ENCODE results near the gene BMP7.

The BMP7 gene

GRCh38 chr20:57181639-57182038 lies 84.8 kb downstream of the BMP7 start:
- no peak for TF ChIP-seq CTCF (IDR thresholded peaks at IDR 0.05; ENCODE audit: control insufficient read depth, extremely low read depth, insufficient read depth)
- DNase-seq (ENCODE audit: low read depth), result no peak
- no peak overlapping the region for H3K4me3 ChIP-seq (ENCODE audit: low read depth, low read length)

GRCh38 chr20:57180954-57181353 lies 85.5 kb downstream of the BMP7 start:
- no peak for DNase-seq (ENCODE audit: low read depth)
- no peak for TF ChIP-seq CTCF (IDR thresholded peaks at IDR 0.05; ENCODE audit: control insufficient read depth, extremely low read depth, insufficient read depth)

GRCh38 chr20:57180387-57180786 lies 86.1 kb downstream of the BMP7 start:
- no peak for DNase-seq (ENCODE audit: low read depth)
- TF ChIP-seq CTCF (IDR thresholded peaks at IDR 0.05; ENCODE audit: control insufficient read depth, extremely low read depth, insufficient read depth), result no peak
- H3K4me3 ChIP-seq (ENCODE audit: low read depth, low read length), result no peak overlapping the region

More at GRCh38 chr20:57180954-57181353, 85.5 kb downstream of the BMP7 start:
- no peak overlapping the region for H3K4me3 ChIP-seq (ENCODE audit: low read depth, low read length)

GRCh38 chr20:57179265-57179664 lies 87.2 kb downstream of the BMP7 start:
- TF ChIP-seq CTCF (IDR thresholded peaks at IDR 0.05; ENCODE audit: control insufficient read depth, extremely low read depth, insufficient read depth), result no peak
- no peak for DNase-seq (ENCODE audit: low read depth)
- no peak overlapping the region for H3K4me3 ChIP-seq (ENCODE audit: low read depth, low read length)

GRCh38 chr20:57178582-57179111 lies 87.8 kb downstream of the BMP7 start:
- H3K4me3 ChIP-seq (ENCODE audit: low read depth, low read length), result no peak overlapping the region
- TF ChIP-seq CTCF (IDR thresholded peaks at IDR 0.05; ENCODE audit: control insufficient read depth, extremely low read depth, insufficient read depth), result no peak
- no peak for DNase-seq (ENCODE audit: low read depth)

GRCh38 chr20:57177636-57178280 lies 88.7 kb downstream of the BMP7 start:
- TF ChIP-seq CTCF (IDR thresholded peaks at IDR 0.05; ENCODE audit: control insufficient read depth, extremely low read depth, insufficient read depth), result no peak
- H3K4me3 ChIP-seq (ENCODE audit: low read depth, low read length), result no peak overlapping the region
- DNase-seq (ENCODE audit: low read depth), result no peak

GRCh38 chr20:57176842-57177241 lies 89.6 kb downstream of the BMP7 start:
- no peak for TF ChIP-seq CTCF (IDR thresholded peaks at IDR 0.05; ENCODE audit: control insufficient read depth, extremely low read depth, insufficient read depth)

More at GRCh38 chr20:57176842-57177241, 89.6 kb downstream of the BMP7 start:
- no peak overlapping the region for H3K4me3 ChIP-seq (ENCODE audit: low read depth, low read length)
- no peak for DNase-seq (ENCODE audit: low read depth)

All from LNCaP clone FGC (cell line).